ENCODE data around the gene CHM. TPM values are rescaled to one million over a fixed set of nuclear protein-coding genes. Genes with fewer than 3 reads are reported as not detected.

Gene CHM
- total and polyA plus RNA-seq, 2 donors (not counting 1 experiment from before 2014, with no cell fraction given): 13.7 to 25.5 TPM

DNA sequence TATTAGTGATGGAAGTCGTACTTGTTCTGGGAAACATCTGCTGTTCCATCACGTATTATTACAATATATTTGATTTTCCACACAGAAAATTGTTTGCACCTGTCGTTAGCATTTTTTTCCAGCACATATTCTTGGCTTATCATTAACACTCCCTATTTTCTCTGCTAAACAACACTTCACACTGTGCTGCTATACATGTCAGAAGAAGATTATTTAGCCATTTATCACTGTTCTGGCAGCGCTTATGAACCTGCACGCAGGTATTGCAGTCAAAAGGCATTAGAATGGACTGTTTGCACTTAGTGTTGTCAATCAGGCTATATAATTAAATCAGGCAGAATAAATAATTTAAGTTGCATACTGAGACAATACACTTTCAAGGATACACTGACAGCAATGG is 218.6 kb downstream of the CHM start:
- intact Hi-C loops (cut with micrococcal nuclease): no loop called here
- ATAC-seq (ENCODE audit: low read depth) (no peak), DNase-seq (no peak)
- Histone ChIP-seq H2AFZ (ENCODE audit: insufficient read depth, low read depth, low read length, poor library complexity, severe bottlenecking) (no peak overlapping the region), H3K4me1 (ENCODE audit: control insufficient read depth in 2 of 2, insufficient read depth in 2 of 2, low read length in 2 of 2) (no peaks in the 10 kb centered on the region), H3K9me3 (ENCODE audit: control extremely low read depth in 1 of 3, control insufficient read depth in 2 of 3, insufficient read depth in 1 of 3, low read length in 2 of 3) (no peaks in the 10 kb centered on the region), H4K20me1 (ENCODE audit: control insufficient read depth, insufficient read depth, low read length, poor library complexity, severe bottlenecking) (no peaks in the 10 kb centered on the region), H3K27me3 (replicated peaks in 1 of 4; ENCODE audit: control extremely low read depth in 1 of 4, control insufficient read depth in 3 of 4, insufficient read depth in 4 of 4, low read length in 3 of 4) (no peaks in the 10 kb centered on the region), H3K4me3 (ENCODE audit: control extremely low read depth in 1 of 5, extremely low read depth in 1 of 5, insufficient read depth in 1 of 5, low read depth in 2 of 5, low read length in 4 of 5) (no peak overlapping the region), H3K79me2 (ENCODE audit: control insufficient read depth, insufficient read depth, low read length) (no peaks in the 10 kb centered on the region), H3K27ac (ENCODE audit: low read length in 2 of 2) (no peak overlapping the region), H3K9ac (ENCODE audit: low read length) (no peak overlapping the region), H3K4me2 (replicated peaks; ENCODE audit: low read depth, low read length, poor library complexity, severe bottlenecking) (no peak overlapping the region), H3K36me3 (replicated peaks in 1 of 2; ENCODE audit: control extremely low read depth in 1 of 2, control insufficient read depth in 1 of 2, extremely low read depth in 1 of 2, insufficient read depth in 2 of 2, low read length in 1 of 2) (no peaks in the 10 kb centered on the region)
- no peak for TF ChIP-seq EZH2 (IDR thresholded peaks at IDR 0.05; ENCODE audit: borderline replicate concordance, insufficient read depth, low read depth, low read length, poor library complexity, severe bottlenecking)
- TF ChIP-seq, protein P1, sequence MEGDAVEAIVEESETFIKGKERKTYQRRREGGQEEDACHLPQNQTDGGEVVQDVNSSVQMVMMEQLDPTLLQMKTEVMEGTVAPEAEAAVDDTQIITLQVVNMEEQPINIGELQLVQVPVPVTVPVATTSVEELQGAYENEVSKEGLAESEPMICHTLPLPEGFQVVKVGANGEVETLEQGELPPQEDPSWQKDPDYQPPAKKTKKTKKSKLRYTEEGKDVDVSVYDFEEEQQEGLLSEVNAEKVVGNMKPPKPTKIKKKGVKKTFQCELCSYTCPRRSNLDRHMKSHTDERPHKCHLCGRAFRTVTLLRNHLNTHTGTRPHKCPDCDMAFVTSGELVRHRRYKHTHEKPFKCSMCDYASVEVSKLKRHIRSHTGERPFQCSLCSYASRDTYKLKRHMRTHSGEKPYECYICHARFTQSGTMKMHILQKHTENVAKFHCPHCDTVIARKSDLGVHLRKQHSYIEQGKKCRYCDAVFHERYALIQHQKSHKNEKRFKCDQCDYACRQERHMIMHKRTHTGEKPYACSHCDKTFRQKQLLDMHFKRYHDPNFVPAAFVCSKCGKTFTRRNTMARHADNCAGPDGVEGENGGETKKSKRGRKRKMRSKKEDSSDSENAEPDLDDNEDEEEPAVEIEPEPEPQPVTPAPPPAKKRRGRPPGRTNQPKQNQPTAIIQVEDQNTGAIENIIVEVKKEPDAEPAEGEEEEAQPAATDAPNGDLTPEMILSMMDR (IDR thresholded peaks at IDR 0.05): no peak
- no peaks in the 10 kb centered on the region for H3K27me3 Mint-ChIP-seq
- 60% methylated on average over 1 of the region's 5 CpGs for WGBS (ENCODE audit: insufficient coverage)
- no peaks in the 10 kb centered on the region for H3K9me3 Mint-ChIP-seq (ENCODE audit: insufficient read depth)
- no peak overlapping the region for H3K27ac Mint-ChIP-seq
- no peak overlapping the region for H3K4me3 Mint-ChIP-seq
- POLR2A ChIA-PET: no interaction called here
- CTCF ChIA-PET: no interaction called here
- no peaks in the 10 kb centered on the region for H3K4me1 Mint-ChIP-seq

- Histone ChIP-seq H3K79me2 (ENCODE audit: control insufficient read depth, insufficient read depth, low read length) (no peaks in the 10 kb centered on the region), H2AFZ (ENCODE audit: insufficient read depth, low read depth, low read length, poor library complexity, severe bottlenecking) (no peak overlapping the region), H3K27me3 (replicated peaks in 1 of 4; ENCODE audit: control extremely low read depth in 1 of 4, control insufficient read depth in 3 of 4, insufficient read depth in 4 of 4, low read length in 3 of 4) (no peaks in the 10 kb centered on the region), H3K9ac (ENCODE audit: low read length) (no peak overlapping the region), H4K20me1 (ENCODE audit: control insufficient read depth, insufficient read depth, low read length, poor library complexity, severe bottlenecking) (no peaks in the 10 kb centered on the region), H3K4me3 (ENCODE audit: control extremely low read depth in 1 of 5, extremely low read depth in 1 of 5, insufficient read depth in 1 of 5, low read depth in 2 of 5, low read length in 4 of 5) (no peak overlapping the region), H3K4me2 (replicated peaks; ENCODE audit: low read depth, low read length, poor library complexity, severe bottlenecking) (no peak overlapping the region), H3K4me1 (ENCODE audit: control insufficient read depth in 2 of 2, insufficient read depth in 2 of 2, low read length in 2 of 2) (no peaks in the 10 kb centered on the region), H3K27ac (ENCODE audit: low read length in 2 of 2) (no peak overlapping the region), H3K36me3 (replicated peaks in 1 of 2; ENCODE audit: control extremely low read depth in 1 of 2, control insufficient read depth in 1 of 2, extremely low read depth in 1 of 2, insufficient read depth in 2 of 2, low read length in 1 of 2) (no peaks in the 10 kb centered on the region), H3K9me3 (ENCODE audit: control extremely low read depth in 1 of 3, control insufficient read depth in 2 of 3, insufficient read depth in 1 of 3, low read length in 2 of 3) (peaks cover 0 to 11% (median 7%) of the 10 kb centered on the region in 3 donors)
- H3K4me1 Mint-ChIP-seq: no peaks in the 10 kb centered on the region
- no peak for TF ChIP-seq EZH2 (IDR thresholded peaks at IDR 0.05; ENCODE audit: borderline replicate concordance, insufficient read depth, low read depth, low read length, poor library complexity, severe bottlenecking)
- TF ChIP-seq, protein P1 (IDR thresholded peaks at IDR 0.05): no peak
- peaks cover 6% of the 10 kb centered on the region for H3K9me3 Mint-ChIP-seq (ENCODE audit: insufficient read depth)
- H3K4me3 Mint-ChIP-seq: no peak overlapping the region
- no peak for ATAC-seq (ENCODE audit: low read depth)
- no peaks in the 10 kb centered on the region for H3K27me3 Mint-ChIP-seq
- no peak overlapping the region for H3K27ac Mint-ChIP-seq
- WGBS (ENCODE audit: insufficient coverage): no CpG with 5 or more reads among the region's 6 CpGs
- CTCF ChIA-PET: no interaction called here
- intact Hi-C loops (cut with micrococcal nuclease): no loop called here
- POLR2A ChIA-PET: no interaction called here
- no peak for DNase-seq
These were observed 232.1 kb downstream of the CHM start for GRCh38 chrX:85815203-85815751.

Small RNA genes lying within 50 kb of the gene (small RNA-seq; reads per million reads assigned to genes)
- gene AL022401.1 (ENCODE audit: insufficient read length, low read depth, low replicate concordance): not detected
- 960 reads per million, percentile 98 among the genes with 10 or more reads in this experiment for gene MIR361 (ENCODE audit: insufficient read length, low read depth, low replicate concordance)
- not detected for gene NDUFA5P7 (ENCODE audit: insufficient read length, low read depth, low replicate concordance)
- gene RF00019 (ENCODE audit: insufficient read length, low read depth, low replicate concordance): not detected

Other genes with a start within 250 kb of the CHM start
- not detected in 2 replicates for gene DACH2, start 100.9 kb upstream of the CHM start, total RNA-seq
- 0.06 and 0.07 TPM in 2 replicates for gene DACH2, start 100.9 kb upstream of the CHM start, polyA plus RNA-seq

All from B cell (primary cell).